ENCODE results near the gene EPOP. TPM values are rescaled to one million over a fixed set of nuclear protein-coding genes. Genes with fewer than 3 reads are reported as not detected.
A peak's percentile ranks its signal among the peaks of the same experiment; 100 is the strongest.

EPOP gene
- total and polyA plus RNA-seq, 2 experiments from 2014 or later, result 2.0 to 13.4 TPM

GRCh38 chr17:38697061-38697820, 22.5 kb upstream of the EPOP start:
- no peak overlapping the region for H3K4me3 ChIP-seq
- TF ChIP-seq CTCF (IDR thresholded peaks at IDR 0.05; ENCODE audit: low read depth, low read length), result no peak
- H3K27me3 ChIP-seq, result peaks cover 39% of the 10 kb centered on the region
- H3K9me3 ChIP-seq (ENCODE audit: low read depth), result no peaks in the 10 kb centered on the region
- no peak overlapping the region for H3K27ac ChIP-seq
- H3K36me3 ChIP-seq, result no peaks in the 10 kb centered on the region
- DNase-seq (ENCODE audit: low read depth in 1 of 2, low spot score in 1 of 2), result no peak
- peaks cover 8% of the 10 kb centered on the region for H3K4me1 ChIP-seq (ENCODE audit: low read depth)

GRCh38 chr17:38693700-38694329, 19.1 kb upstream of the EPOP start:
- peak; percentile 16 for TF ChIP-seq CTCF (IDR thresholded peaks at IDR 0.05; ENCODE audit: low read depth, low read length)
- H3K36me3 ChIP-seq, result no peaks in the 10 kb centered on the region
- H3K27me3 ChIP-seq, result peaks cover 14% of the 10 kb centered on the region
- no peak overlapping the region for H3K4me3 ChIP-seq
- H3K27ac ChIP-seq, result no peak overlapping the region
- H3K9me3 ChIP-seq (ENCODE audit: low read depth), result no peaks in the 10 kb centered on the region
- peaks cover 5% of the 10 kb centered on the region for H3K4me1 ChIP-seq (ENCODE audit: low read depth)
- DNase-seq (ENCODE audit: low read depth in 1 of 2, low spot score in 1 of 2), result peak in 1 of 2 donors; percentile 97

GRCh38 chr17:38691154-38691553, 16.4 kb upstream of the EPOP start:
- H3K27me3 ChIP-seq, result no peaks in the 10 kb centered on the region
- DNase-seq (ENCODE audit: low read depth in 1 of 2, low spot score in 1 of 2), result no peak
- no peak overlapping the region for H3K4me3 ChIP-seq
- H3K27ac ChIP-seq, result no peak overlapping the region
- no peak for TF ChIP-seq CTCF (IDR thresholded peaks at IDR 0.05; ENCODE audit: low read depth, low read length)
- H3K9me3 ChIP-seq (ENCODE audit: low read depth), result no peaks in the 10 kb centered on the region
- H3K36me3 ChIP-seq, result no peaks in the 10 kb centered on the region
- peaks cover 5% of the 10 kb centered on the region for H3K4me1 ChIP-seq (ENCODE audit: low read depth)

GRCh38 chr17:38690386-38690785, 15.6 kb upstream of the EPOP start:
- H3K27me3 ChIP-seq, result no peaks in the 10 kb centered on the region
- no peak for DNase-seq (ENCODE audit: low read depth in 1 of 2, low spot score in 1 of 2)
- no peak overlapping the region for H3K27ac ChIP-seq
- H3K4me1 ChIP-seq (ENCODE audit: low read depth), result no peaks in the 10 kb centered on the region
- no peaks in the 10 kb centered on the region for H3K36me3 ChIP-seq
- H3K9me3 ChIP-seq (ENCODE audit: low read depth), result no peaks in the 10 kb centered on the region
- no peak overlapping the region for H3K4me3 ChIP-seq
- no peak for TF ChIP-seq CTCF (IDR thresholded peaks at IDR 0.05; ENCODE audit: low read depth, low read length)

GRCh38 chr17:38687286-38687685, 12.5 kb upstream of the EPOP start:
- no peaks in the 10 kb centered on the region for H3K27me3 ChIP-seq
- no peaks in the 10 kb centered on the region for H3K36me3 ChIP-seq
- no peak overlapping the region for H3K4me3 ChIP-seq
- no peaks in the 10 kb centered on the region for H3K4me1 ChIP-seq (ENCODE audit: low read depth)
- TF ChIP-seq CTCF (IDR thresholded peaks at IDR 0.05; ENCODE audit: low read depth, low read length), result no peak
- H3K9me3 ChIP-seq (ENCODE audit: low read depth), result no peaks in the 10 kb centered on the region
- peak in 1 of 2 donors; percentile 53 for DNase-seq (ENCODE audit: low read depth in 1 of 2, low spot score in 1 of 2)
- H3K27ac ChIP-seq, result no peak overlapping the region

All from cardiac muscle cell (in vitro differentiated cells and primary cell).